CD14-positive monocyte (primary cell): ENCODE results near the gene GHRH. TPM values are rescaled to one million over a fixed set of nuclear protein-coding genes. Genes with fewer than 3 reads are reported as not detected.

Experiments
- DNase-seq, 3 donors: peaks; one replicate each; pipeline ENCODE4 v3.0.0-alpha.2; 2011 to 2022
- H2AFZ ChIP-seq: 2 replicates; pipeline ENCODE4 v1.6.0; 2012; ENCODE audit warnings: mild to moderate bottlenecking, low read depth, low read length, inconsistent platforms; ENCODE audit not compliant: insufficient read depth, poor library complexity, severe bottlenecking
- H3K27ac ChIP-seq, 2 donors: 1 replicate in 1 of 2; 2 replicates in 1 of 2; pipeline ENCODE4 v1.5.1; 2012 to 2013; ENCODE audit warnings: low read length in 2 of 2, control low read depth in 1 of 2, inconsistent platforms in 1 of 2, low read depth in 1 of 2, mild to moderate bottlenecking in 1 of 2
- H3K27me3 ChIP-seq, 2 donors: one replicate each; pipeline versions ENCODE4 v1.6.0 to v1.6.1; 2011 to 2013; ENCODE audit warnings: low read length in 2 of 2; ENCODE audit not compliant: control insufficient read depth in 2 of 2, insufficient read depth in 2 of 2
- H3K36me3 ChIP-seq, 2 donors: replicated peaks in 1 of 2; 1 replicate in 1 of 2; 2 replicates in 1 of 2; pipeline versions ENCODE4 v1.5.1 to v1.6.1; 2012 to 2013; ENCODE audit warnings: low read length in 2 of 2, control low read depth in 1 of 2, inconsistent platforms in 1 of 2, mild to moderate bottlenecking in 1 of 2; ENCODE audit not compliant: insufficient read depth in 2 of 2, control insufficient read depth in 1 of 2
- H3K4me1 ChIP-seq, 2 donors: 1 replicate in 1 of 2; 2 replicates in 1 of 2; pipeline versions ENCODE4 v1.5.1 to v1.6.1; 2012 to 2013; ENCODE audit warnings: low read length in 2 of 2, control low read depth in 1 of 2, inconsistent platforms in 1 of 2, mild to moderate bottlenecking in 1 of 2, moderate library complexity in 1 of 2; ENCODE audit not compliant: insufficient read depth in 2 of 2, control insufficient read depth in 1 of 2
- H3K4me2 ChIP-seq: replicated peaks from 2 replicates; pipeline ENCODE3; 2012; ENCODE audit warnings: low read length, moderate library complexity, mild to moderate bottlenecking; ENCODE audit not compliant: poor library complexity, severe bottlenecking; ENCODE audit errors: extremely low read depth
- H3K4me3 ChIP-seq, 3 experiments: fragments of 200-600 bp in 1 of 3; sonication (generic) in 1 of 3; replicated peaks in 1 of 3; 1 replicate in 2 of 3; 2 replicates in 1 of 3; pipeline ENCODE4 v1.5.1; 2011 to 2013; ENCODE audit warnings: low read length in 3 of 3, mild to moderate bottlenecking in 3 of 3, control low read depth in 2 of 3, low read depth in 2 of 3, inconsistent platforms in 1 of 3, moderate library complexity in 1 of 3
- H3K79me2 ChIP-seq: 2 replicates; pipeline ENCODE4 v1.6.0; 2012; ENCODE audit warnings: mild to moderate bottlenecking, control low read depth, inconsistent platforms, low read length, moderate library complexity; ENCODE audit not compliant: insufficient read depth
- H3K9ac ChIP-seq: 2 replicates; pipeline ENCODE4 v1.6.0; 2017; ENCODE audit warnings: low read length, mild to moderate bottlenecking; ENCODE audit not compliant: insufficient read depth, poor library complexity, severe bottlenecking
- H3K9me3 ChIP-seq, 2 donors: replicated peaks in 1 of 2; 1 replicate in 1 of 2; 2 replicates in 1 of 2; pipeline versions ENCODE4 v1.5.1 to v1.6.1; 2012 to 2013; ENCODE audit warnings: low read length in 2 of 2, control low read depth in 1 of 2; ENCODE audit not compliant: control insufficient read depth in 1 of 2, insufficient read depth in 1 of 2
- H4K20me1 ChIP-seq: 2 replicates; pipeline ENCODE4 v1.6.0; 2012; ENCODE audit warnings: mild to moderate bottlenecking, low read length, control low read depth, moderate library complexity; ENCODE audit not compliant: insufficient read depth
- H3K27ac Mint-ChIP-seq, 7 donors: one replicate each; pipeline ENCODE4 v1.8.0; 2020; ENCODE audit warnings: mild to moderate bottlenecking in 7 of 7, mixed read lengths in 7 of 7, moderate library complexity in 6 of 7, inconsistent platforms in 2 of 7
- H3K27me3 Mint-ChIP-seq, 3 donors: one replicate each; pipeline ENCODE4 v1.8.0; 2021 to 2022; ENCODE audit warnings: low read depth in 3 of 3, mild to moderate bottlenecking in 3 of 3, mixed read lengths in 3 of 3, moderate library complexity in 3 of 3, inconsistent platforms in 1 of 3
- H3K36me3 Mint-ChIP-seq, 2 donors: one replicate each; pipeline ENCODE4 v1.8.0; 2020; ENCODE audit warnings: mixed read lengths in 2 of 2, inconsistent platforms in 1 of 2, mild to moderate bottlenecking in 1 of 2
- H3K4me1 Mint-ChIP-seq: one replicate; pipeline ENCODE4 v1.8.0; 2020; ENCODE audit warnings: mild to moderate bottlenecking, mixed read lengths
- H3K4me3 Mint-ChIP-seq, 2 donors: one replicate each; pipeline ENCODE4 v1.8.0; 2020; ENCODE audit warnings: mild to moderate bottlenecking in 2 of 2, mixed read lengths in 2 of 2, moderate library complexity in 1 of 2
- H3K9me3 Mint-ChIP-seq, 7 donors: one replicate each; pipeline ENCODE4 v1.8.0; 2020 to 2022; ENCODE audit warnings: mixed read lengths in 7 of 7, mild to moderate bottlenecking in 6 of 7, moderate library complexity in 6 of 7, inconsistent platforms in 2 of 7
- WGBS: methylation state at CpG from one replicate; pipeline ENCODE4 v1.1.5; 2013; ENCODE audit warnings: missing lambda C conversion rate; ENCODE audit not compliant: insufficient coverage; 5-methylcytosine and 5-hydroxymethylcytosine counted together
- intact Hi-C, 2 donors: fragments of 100-400 bp; cut with micrococcal nuclease; formaldehyde crosslinking; loops; one replicate each; pipeline versions ENCODE4 v1.15.0 to v1.15.1; 2023
- polyA plus RNA-seq, 3 donors: library from polyadenylated mRNA; depleted of rRNA in 1 of 3; unstranded in 2 of 3; stranded (reverse) in 1 of 3; fragments of 300-500 nt in 2 of 3; fragments of >200 nt in 1 of 3; fragmentation: Illumina TruSeq in 2 of 3; gene quantifications; 1 replicate in 2 of 3; 2 replicates in 1 of 3; pipeline ENCODE4 v1.2.3, GENCODE V29; 2012 to 2021
- TF ChIP-seq, protein P1 (sequence below): fragments of 200-600 bp; IDR thresholded peaks from one replicate; pipeline ENCODE4 v1.8.0; 2022; ENCODE audit warnings: antibody characterized with exemption, mild to moderate bottlenecking

GHRH gene
- polyA plus RNA-seq, 3 donors: not detected

DNA sequence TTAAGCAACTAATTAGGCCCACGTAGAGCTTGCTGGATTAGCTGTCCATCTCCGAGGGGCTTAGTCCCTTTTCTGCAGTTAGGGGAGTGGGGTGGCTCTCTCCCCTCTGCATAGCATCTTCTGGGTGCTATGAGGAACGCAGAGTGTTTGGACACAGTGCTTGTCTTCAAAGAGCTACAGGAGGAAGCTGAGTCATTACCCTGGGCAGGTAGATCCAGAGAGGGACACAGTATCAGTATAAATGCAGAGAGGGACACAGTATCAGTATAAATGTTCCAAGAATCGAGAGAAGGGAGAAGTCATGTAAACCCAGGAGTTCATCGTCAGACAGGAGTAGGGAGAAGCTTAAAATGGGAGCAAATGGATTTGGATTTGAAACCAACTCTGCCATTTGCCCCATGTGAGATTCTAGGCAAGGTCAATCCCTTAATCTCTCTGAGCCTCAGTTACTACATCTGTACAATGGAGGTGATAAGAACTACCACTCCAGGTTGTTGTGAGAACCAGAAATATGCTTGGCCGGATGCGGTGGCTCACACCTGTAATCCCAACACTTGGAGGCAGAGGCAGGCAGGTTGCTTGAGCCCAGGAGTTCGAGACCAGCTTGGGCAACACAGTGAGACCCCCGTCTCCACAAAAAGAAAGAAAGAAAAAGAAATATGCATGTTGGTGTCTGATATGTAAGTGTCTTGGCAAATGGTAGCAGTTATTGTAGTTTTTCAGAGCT, 5.5 kb upstream of the GHRH start:
- no peaks in the 10 kb centered on the region for H4K20me1 ChIP-seq
- WGBS: 89% methylated on average over 7 of the region's 9 CpGs
- H3K4me3 ChIP-seq: no peak overlapping the region
- Mint-ChIP-seq H3K4me1 (peaks cover 36% of the 10 kb centered on the region), H3K4me3 (no peak overlapping the region), H3K36me3 (peaks cover 0 to 3% of the 10 kb centered on the region in 2 donors), H3K27me3 (peaks cover 0 to 1% (median 1%) of the 10 kb centered on the region in 3 donors), H3K9me3 (peaks cover 0 to 8% (median 4%) of the 10 kb centered on the region in 7 donors), H3K27ac (peak overlapping the region in 3 of 7 donors; percentile 3 to 62 (median 50))
- H3K79me2 ChIP-seq: no peaks in the 10 kb centered on the region
- no peaks in the 10 kb centered on the region for H3K36me3 ChIP-seq
- intact Hi-C loops: loop anchor here (2.0 to 10.0 kb wide), 5 partner anchors 45 to 260 kb away; partner anchors contain the start of genes BLCAP (in 2 of the 2) and NNAT (in 1 of the 2)
- no peaks in the 10 kb centered on the region for H3K27me3 ChIP-seq
- no peak overlapping the region for H3K27ac ChIP-seq
- H2AFZ ChIP-seq: no peak overlapping the region
- H3K4me1 ChIP-seq: peaks cover 35 to 36% of the 10 kb centered on the region in 2 donors
- TF ChIP-seq, protein P1, sequence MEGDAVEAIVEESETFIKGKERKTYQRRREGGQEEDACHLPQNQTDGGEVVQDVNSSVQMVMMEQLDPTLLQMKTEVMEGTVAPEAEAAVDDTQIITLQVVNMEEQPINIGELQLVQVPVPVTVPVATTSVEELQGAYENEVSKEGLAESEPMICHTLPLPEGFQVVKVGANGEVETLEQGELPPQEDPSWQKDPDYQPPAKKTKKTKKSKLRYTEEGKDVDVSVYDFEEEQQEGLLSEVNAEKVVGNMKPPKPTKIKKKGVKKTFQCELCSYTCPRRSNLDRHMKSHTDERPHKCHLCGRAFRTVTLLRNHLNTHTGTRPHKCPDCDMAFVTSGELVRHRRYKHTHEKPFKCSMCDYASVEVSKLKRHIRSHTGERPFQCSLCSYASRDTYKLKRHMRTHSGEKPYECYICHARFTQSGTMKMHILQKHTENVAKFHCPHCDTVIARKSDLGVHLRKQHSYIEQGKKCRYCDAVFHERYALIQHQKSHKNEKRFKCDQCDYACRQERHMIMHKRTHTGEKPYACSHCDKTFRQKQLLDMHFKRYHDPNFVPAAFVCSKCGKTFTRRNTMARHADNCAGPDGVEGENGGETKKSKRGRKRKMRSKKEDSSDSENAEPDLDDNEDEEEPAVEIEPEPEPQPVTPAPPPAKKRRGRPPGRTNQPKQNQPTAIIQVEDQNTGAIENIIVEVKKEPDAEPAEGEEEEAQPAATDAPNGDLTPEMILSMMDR: no peak
- H3K9me3 ChIP-seq: no peaks in the 10 kb centered on the region
- no peak for DNase-seq
- H3K9ac ChIP-seq: no peak overlapping the region
- no peak overlapping the region for H3K4me2 ChIP-seq

DNA sequence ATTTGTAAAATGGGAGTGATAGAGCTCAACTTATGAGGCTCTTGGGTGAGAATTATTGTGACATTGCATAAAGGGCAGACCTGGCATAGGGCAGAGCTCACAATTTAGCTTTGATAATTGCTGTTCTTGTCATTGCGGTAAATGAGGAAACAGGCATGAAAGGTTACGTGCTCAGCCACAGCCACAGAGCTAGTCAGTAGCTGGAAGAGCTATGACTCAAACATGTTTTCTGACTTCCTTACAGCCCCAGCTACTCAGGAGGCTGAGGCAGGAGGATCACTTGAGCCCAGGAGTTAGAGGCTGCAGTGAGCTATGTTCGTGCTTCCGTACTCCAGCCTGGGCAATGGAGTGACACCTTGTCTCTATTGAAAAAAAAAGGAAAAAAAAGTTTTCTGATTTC, 3.5 kb upstream of the GHRH start:
- Histone ChIP-seq H4K20me1 (no peaks in the 10 kb centered on the region), H2AFZ (peak overlapping the region; percentile 30), H3K79me2 (no peaks in the 10 kb centered on the region), H3K9ac (no peak overlapping the region), H3K27ac (peak overlapping the region; percentile 53 to 81), H3K36me3 (no peaks in the 10 kb centered on the region), H3K9me3 (no peaks in the 10 kb centered on the region), H3K4me3 (no peak overlapping the region), H3K4me1 (peaks cover 16% of the 10 kb centered on the region in 2 donors), H3K4me2 (no peak overlapping the region), H3K27me3 (no peaks in the 10 kb centered on the region)
- H3K27ac Mint-ChIP-seq: peak overlapping the region; percentile 37 to 89 (median 78)
- no peak overlapping the region for H3K4me3 Mint-ChIP-seq
- 0% methylated on average over 1 of the region's 4 CpGs for WGBS
- H3K4me1 Mint-ChIP-seq: peaks cover 17% of the 10 kb centered on the region
- intact Hi-C loops: loop anchor here (5.0 to 10.0 kb wide), 4 partner anchors 43 to 262 kb away; partner anchors contain the start of genes BLCAP (in 2 of the 2) and NNAT (in 1 of the 2)
- TF ChIP-seq, protein P1: no peak
- H3K36me3 Mint-ChIP-seq: no peaks in the 10 kb centered on the region
- H3K27me3 Mint-ChIP-seq: peaks cover 1 to 3% (median 2%) of the 10 kb centered on the region in 3 donors
- H3K9me3 Mint-ChIP-seq: peaks cover 0 to 7% (median 4%) of the 10 kb centered on the region in 7 donors
- DNase-seq: peak; percentile 84 to 91 (median 90)
